GM21360 (cell line): ENCODE measurements around the gene LEP.

Experiments
- ATAC-seq: cut with Tn5 transposase; IDR thresholded peaks from one replicate; pipeline ENCODE4 v1.9.1; 2021; ENCODE audit warnings: mild to moderate bottlenecking, moderate library complexity; ENCODE audit not compliant: unreplicated experiment

LEP gene

GRCh38 chr7:128244861-128245260 lies 3.8 kb downstream of the LEP start:
- no peak for ATAC-seq

DNA sequence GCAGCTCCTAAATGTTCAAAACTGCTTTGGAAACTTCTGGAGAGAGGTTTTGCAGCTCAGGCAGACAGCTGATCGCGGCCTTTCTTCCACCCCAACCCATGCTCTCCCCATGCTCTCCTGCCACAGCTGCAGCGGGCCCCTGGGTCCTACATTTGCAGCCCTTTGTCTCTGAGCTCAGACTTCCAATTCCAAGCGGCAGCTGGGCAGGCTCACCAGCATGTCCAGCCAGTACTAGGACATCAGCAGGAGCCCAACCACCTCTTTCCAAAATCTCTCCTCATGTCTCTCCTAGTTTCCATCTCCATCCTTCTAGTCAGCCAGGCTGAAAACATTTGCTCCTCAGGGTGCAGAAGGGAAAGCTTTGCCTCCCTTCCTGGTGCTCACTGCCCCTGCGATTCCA lies 6.0 kb downstream of the LEP start:
- no peak for ATAC-seq

DNA sequence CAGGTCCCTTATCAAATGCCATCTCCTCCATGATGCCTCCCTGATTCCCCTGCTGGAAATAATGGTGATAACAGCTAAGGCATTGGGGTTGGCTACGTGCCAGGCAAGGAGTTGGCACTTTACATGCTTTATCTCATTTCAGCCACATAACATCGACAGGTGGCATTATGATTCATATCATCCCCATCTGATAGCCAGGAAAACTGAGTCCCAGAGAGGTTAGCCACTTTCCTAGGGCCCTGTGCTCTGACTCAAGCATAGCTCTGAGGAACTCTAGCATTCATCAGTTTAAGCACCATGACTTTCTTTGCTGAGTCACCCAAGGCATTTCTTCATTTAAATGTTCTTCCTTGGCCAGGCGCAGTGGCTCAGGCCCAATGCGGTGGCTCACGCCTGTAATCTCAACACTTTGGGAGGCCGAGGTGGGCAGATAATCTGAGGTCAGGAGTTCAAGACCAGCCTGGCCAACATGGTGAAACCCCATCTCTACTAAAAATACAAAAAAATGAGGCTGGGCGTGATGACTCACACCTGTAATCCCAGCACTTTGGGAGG lies 6.6 kb downstream of the LEP start:
- ATAC-seq = no peak

GRCh38 chr7:128251337-128251736 lies 10.3 kb downstream of the LEP start:
- ATAC-seq = no peak

DNA sequence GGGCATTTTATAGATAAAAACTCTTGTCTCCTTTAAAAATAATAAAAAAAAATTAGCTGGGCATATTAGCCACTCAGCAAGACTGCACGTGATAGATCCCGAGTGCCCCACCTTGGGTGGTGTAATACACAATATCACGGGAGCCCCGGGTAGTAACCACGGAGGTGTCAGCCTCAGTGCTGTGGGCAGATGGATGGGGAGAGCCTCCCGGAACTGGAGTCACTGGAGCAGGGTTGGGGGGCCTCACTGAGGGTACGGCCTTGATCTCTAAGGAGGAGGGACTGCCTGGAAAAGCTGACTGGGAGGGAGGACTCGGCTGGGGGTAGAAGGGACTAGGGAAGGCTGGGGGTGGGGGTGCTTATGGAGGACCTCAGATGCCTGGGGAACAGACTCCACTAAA lies 12.6 kb downstream of the LEP start:
- ATAC-seq = no peak

DNA sequence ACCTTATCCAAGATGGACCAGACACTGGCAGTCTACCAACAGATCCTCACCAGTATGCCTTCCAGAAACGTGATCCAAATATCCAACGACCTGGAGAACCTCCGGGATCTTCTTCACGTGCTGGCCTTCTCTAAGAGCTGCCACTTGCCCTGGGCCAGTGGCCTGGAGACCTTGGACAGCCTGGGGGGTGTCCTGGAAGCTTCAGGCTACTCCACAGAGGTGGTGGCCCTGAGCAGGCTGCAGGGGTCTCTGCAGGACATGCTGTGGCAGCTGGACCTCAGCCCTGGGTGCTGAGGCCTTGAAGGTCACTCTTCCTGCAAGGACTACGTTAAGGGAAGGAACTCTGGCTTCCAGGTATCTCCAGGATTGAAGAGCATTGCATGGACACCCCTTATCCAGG lies 13.4 kb downstream of the LEP start:
- no peak for ATAC-seq

DNA sequence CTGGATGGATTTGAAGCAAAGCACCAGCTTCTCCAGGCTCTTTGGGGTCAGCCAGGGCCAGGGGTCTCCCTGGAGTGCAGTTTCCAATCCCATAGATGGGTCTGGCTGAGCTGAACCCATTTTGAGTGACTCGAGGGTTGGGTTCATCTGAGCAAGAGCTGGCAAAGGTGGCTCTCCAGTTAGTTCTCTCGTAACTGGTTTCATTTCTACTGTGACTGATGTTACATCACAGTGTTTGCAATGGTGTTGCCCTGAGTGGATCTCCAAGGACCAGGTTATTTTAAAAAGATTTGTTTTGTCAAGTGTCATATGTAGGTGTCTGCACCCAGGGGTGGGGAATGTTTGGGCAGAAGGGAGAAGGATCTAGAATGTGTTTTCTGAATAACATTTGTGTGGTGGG lies 14.2 kb downstream of the LEP start:
- ATAC-seq = no peak

DNA sequence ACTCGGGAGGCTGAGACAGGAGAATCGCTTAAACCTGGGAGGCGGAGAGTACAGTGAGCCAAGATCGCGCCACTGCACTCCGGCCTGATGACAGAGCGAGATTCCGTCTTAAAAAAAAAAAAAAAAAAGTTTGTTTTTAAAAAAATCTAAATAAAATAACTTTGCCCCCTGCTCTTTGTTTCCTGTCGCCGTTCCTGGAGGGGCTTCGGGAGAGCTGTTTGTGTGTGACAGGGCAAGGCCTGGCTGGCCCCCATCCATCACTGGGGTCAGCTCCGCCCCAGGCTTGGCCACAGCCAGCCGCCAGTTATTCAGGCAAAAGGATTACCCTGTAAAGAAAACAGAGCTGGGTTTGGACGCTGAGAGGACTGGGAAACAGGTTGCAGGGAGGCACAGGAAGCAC lies 16.4 kb downstream of the LEP start:
- ATAC-seq = no peak

DNA sequence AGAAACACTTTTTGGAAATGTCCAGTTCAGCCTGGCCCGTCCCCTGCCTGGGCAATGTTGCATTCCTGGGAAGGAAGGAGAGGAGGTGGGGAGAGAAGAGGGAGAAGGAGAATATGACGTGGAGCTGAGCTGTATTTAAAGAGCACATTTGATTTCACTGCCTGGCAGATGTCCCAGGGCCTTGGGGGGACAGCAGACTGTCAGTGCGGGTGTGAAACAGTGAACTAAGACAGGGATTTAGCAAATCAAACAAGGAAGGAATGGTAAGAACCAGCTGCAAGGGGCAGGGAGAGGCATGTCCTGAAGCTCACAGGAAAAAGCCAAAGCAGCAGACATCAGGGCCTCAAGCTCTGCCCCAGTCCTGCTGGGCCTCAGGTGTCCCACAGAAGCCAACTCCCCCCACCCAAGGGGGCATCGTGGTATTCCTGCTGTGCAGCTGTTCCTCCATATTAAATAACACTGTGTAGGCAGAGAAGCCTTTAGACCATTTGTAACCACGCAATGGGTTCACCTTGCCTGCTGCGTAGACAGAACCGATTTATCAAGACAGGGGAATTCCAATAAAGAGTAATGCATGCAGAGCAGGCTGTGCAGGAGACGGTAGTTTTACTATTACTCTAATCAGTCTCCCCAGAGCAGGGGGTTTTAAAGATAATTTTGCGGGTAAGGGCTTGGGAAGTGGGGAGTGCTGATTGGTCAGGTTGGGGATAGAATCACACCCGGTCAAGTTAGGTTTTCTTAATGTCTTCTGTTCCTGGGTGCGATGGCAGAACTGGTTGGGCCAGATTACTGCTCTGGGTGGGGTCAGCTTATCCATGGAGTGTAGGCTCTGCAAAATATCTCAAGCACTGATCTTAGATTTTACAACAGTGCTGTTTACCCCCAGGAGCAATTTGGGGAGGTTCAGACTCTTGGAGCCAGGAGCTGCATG lies 18.3 kb downstream of the LEP start:
- ATAC-seq = no peak

DNA sequence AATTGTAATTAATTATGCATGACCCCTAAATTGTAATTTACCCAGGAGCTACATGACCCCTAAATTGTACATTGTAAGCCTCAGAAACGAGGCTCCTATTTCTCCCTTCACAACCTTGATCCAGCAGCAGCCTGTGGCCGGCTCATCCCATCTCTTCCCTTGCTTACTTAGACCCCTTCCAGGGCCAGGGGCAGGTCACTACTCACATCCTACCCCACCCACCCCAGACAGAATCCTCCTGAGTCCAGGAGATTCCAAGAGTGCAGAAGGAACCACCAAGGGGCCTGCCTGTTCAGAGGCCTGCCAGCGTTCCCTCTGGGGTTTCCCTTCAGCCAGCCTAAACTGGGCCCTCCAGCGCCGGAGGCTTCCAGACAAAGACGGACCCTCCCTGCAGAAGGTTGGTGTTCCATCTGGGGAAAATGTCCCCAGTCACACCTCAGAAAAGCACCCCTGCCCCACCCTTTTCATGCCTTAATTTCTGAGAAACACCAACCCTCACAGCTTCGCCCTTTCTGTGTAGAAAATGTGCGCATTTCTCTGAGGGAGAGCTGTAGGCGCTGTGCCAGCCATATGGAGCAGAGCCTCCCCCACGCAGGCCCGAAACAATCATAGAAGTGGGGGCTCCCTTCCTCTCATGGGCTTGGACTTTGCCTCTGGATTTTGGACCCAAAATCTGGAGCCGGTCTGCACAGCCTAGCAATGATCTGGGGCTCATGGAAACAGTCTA lies 19.2 kb downstream of the LEP start:
- no peak for ATAC-seq

DNA sequence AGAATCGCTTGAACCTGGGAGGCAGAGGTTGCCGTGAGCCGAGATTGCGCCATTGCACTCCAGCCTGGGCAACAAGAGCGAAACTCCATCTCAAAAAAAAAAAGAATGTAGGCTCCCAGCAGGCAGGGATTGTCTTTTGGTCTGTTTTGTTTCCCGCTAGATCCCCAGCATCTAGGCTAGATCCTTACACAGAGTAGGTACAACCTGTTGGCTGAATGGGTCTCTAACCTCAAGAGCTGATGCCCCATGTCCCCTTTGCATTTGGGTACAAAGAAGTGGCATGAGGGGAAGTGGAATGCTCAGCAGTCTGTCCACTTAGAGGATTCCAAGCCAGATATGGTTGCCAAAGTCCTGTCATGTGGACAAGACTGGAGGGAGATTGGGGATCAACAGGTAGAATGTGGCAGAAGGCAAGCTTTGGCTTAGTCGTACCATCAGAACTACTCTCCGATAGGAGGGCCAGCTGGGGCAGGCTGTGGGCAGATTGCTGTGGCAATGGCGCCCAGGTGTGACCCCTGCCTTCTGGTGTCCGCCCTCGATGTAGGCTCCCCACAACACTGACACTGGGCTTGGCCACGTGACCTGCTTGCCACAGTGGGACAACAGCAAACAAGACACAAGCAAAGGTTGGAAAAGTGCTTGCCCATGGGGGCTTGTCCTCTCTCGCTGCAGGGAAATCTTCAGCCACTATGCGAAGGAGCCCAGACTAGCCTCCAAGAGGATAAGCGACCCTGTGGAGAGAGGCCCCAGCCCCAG lies 21.4 kb downstream of the LEP start:
- no peak for ATAC-seq

GRCh38 chr7:128263420-128263819 lies 22.3 kb downstream of the LEP start:
- ATAC-seq = no peak

- no peak for ATAC-seq
These were observed 23.4 kb downstream of the LEP start for GRCh38 chr7:128264477-128264876.

DNA sequence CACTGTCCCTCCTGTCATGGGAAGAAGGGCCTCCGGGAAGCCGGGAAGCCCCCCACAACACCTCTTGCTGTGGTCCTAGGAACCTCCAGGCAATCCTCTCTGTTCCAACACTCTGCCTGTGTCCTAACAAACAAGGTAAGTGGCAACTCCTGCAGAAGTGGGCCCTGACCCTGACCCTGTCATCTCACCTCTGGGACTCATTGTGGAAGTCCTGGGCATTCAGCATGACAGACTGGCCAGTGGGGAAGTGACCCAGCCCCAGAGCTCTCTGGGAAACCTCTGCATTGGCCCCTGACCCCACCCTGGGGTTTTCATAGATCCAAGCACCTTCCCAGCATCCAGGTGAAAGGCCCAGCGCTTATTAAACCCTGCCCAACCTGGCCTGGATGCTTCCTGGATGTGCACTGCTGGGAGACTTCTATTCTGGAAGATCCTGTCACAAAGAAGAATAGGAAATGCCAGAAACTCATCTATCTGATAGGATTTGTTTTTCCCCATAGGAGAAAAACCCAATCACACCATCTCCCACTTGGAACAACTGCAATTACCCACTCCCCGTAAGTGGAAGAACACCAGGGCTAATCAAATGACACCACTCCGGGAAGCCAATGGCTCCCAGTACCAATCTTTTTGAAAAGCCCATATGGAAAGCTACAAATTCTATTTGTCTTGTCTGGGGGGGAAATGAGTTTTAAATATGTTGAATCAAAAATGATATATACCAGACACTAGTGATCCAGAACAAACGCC lies 24.3 kb downstream of the LEP start:
- ATAC-seq = no peak

DNA sequence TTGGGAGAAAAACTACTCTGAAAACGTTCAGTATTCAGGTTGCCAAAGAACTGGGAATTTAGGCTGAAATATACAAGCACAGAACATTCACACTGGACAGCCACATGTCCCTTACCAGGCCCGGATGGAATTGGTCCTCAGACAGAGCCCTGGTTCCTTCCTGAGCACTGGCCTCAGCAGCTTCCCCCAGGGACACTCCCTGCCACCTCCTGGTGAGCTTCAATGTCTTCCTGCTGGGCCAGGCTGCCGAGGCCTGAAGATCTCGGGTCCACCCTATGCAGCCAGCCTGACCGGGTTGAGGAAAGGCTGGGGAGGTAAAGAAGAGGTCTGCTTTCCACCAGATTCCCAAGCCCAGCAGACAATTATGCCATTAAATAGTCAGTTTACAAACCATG lies 24.8 kb downstream of the LEP start:
- no peak for ATAC-seq

DNA sequence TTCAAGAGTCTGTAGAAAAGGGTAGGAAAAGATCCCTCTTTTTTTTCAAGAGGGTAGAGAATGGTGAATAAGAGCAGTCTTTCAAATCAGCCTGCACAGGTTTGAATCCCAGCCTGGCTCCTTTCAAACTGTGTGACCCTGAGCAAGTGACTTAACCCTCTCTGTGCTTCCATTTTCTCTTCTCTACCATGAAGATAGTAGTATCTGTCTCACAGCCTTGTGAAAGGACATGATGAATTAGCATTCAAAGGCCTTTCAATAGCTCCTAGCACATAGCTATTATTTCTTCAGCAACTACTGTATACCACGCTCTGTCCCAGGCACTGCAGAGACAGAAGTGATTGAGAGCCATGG lies 25.4 kb downstream of the LEP start:
- no peak for ATAC-seq

- no peak for ATAC-seq
These were observed 26.0 kb downstream of the LEP start for GRCh38 chr7:128266883-128267594.

- no peak for ATAC-seq
These were observed 26.5 kb downstream of the LEP start for GRCh38 chr7:128267595-128267924.

DNA sequence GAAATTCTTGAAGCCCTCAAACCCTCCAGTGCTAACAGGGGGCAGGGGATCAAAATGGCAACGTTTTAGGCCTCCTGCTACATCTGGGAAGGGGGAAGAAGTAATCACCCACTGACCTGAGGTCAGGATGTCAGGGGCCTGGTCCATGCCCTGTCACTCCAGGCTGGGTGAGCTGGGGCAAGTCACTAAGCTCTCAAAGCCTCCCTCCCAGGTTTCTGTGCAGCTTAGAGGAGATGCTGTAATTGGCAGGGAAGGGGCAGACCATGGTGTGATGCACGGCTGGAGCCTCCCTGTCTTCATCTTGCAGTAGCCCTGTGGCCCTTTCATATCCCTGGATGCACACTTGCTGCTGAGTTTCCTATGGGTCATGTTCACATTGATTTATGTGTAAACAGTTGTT lies 27.2 kb downstream of the LEP start:
- no peak for ATAC-seq

DNA sequence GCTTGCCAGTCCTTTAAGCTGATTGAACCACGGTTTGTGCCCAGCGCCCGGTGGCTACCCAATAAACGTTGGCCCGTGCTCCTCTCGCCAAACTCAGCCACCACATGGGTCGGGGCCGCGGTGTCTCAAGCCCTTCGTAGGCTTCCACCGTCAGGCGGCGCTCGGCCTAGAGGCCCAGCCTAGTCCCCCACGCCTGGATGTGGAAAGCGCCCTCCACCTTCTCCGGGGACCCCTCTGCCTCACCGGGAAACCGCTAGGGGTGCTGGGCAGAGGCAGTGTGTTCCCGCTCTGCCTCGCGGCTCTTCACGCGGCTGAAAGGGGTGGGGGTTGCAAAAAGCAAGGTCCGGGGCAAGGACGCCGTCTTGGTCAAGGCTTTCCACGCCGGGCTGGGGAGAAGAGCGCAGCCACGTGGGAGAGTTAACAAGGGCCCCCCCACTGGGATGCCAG lies 29.8 kb downstream of the LEP start:
- no peak for ATAC-seq
